Left lung (tissue), 10 donors: ENCODE data around the gene LAMA4. TPM values are rescaled to one million over a fixed set of nuclear protein-coding genes. Genes with fewer than 3 reads are reported as not detected.

Experiments used
- ATAC-seq: fragments of 200-7000 bp; cut with Tn5 transposase; one replicate; pipeline ENCODE4 v1.9.1; 2020; ENCODE audit warnings: moderate library complexity
- DNase-seq, 4 donors: peaks; one replicate each; pipeline ENCODE4 v3.0.0-alpha.2; 2013 to 2020
- H3K27ac ChIP-seq, 2 donors: fragments of 200-600 bp; sonication (generic) in 1 of 2; one replicate each; pipeline versions ENCODE4 v1.5.0 to v1.8.0; 2020 to 2021
- H3K27me3 ChIP-seq, 2 donors: fragments of 200-600 bp; sonication (generic) in 1 of 2; one replicate each; pipeline versions ENCODE4 v1.5.0 to v1.8.0; 2020 to 2021
- H3K36me3 ChIP-seq, 2 donors: fragments of 200-600 bp; sonication (generic) in 1 of 2; one replicate each; pipeline versions ENCODE4 v1.5.0 to v1.8.0; 2020 to 2021
- H3K4me1 ChIP-seq, 2 donors: fragments of 200-600 bp; one replicate each; pipeline ENCODE4 v1.8.0; 2021
- H3K4me3 ChIP-seq, 2 donors: fragments of 200-600 bp; sonication (generic) in 1 of 2; one replicate each; pipeline versions ENCODE4 v1.5.0 to v1.8.0; 2020 to 2021; ENCODE audit warnings: mild to moderate bottlenecking in 1 of 2
- H3K9me3 ChIP-seq, 2 donors: fragments of 200-600 bp; sonication (generic) in 1 of 2; one replicate each; pipeline versions ENCODE4 v1.5.0 to v1.8.0; 2020 to 2021
- intact Hi-C, 2 donors: fragments of 100-400 bp; cut with DNase I; formaldehyde crosslinking; loops; one replicate each; pipeline versions ENCODE4 v1.11.2 to v1.14.2; 2022
- polyA plus RNA-seq, 6 donors: library from polyadenylated mRNA; unstranded; fragments of 120-200 nt; gene quantifications; one replicate each; pipeline ENCODE4 v1.2.1, GENCODE V29; 2013; ENCODE audit not compliant: insufficient read length in 6 of 6
- total RNA-seq, 2 donors: library from RNA; stranded (reverse); fragmentation: NEBNext Ultra II Directional; extraction: Animal tissue kit (Norgen Biotek cat#: 25700); gene quantifications; one replicate each; pipeline ENCODE4 v1.2.1, GENCODE V29; 2021
- TF ChIP-seq, protein P1 (sequence below), 2 donors: fragments of 200-600 bp; sonication (generic) in 1 of 2; IDR thresholded peaks; one replicate each; pipeline versions ENCODE4 v1.5.0 to v1.8.0; 2021; ENCODE audit warnings: antibody characterized with exemption in 2 of 2
- donor health status: DM: no; HTN: yes; CAD: no.
- donor health status: DM: no; HTN: no; CAD: no.

LAMA4 gene
- total and polyA plus RNA-seq, 8 donors, result 87.5 to 258 (median 216) TPM

DNA sequence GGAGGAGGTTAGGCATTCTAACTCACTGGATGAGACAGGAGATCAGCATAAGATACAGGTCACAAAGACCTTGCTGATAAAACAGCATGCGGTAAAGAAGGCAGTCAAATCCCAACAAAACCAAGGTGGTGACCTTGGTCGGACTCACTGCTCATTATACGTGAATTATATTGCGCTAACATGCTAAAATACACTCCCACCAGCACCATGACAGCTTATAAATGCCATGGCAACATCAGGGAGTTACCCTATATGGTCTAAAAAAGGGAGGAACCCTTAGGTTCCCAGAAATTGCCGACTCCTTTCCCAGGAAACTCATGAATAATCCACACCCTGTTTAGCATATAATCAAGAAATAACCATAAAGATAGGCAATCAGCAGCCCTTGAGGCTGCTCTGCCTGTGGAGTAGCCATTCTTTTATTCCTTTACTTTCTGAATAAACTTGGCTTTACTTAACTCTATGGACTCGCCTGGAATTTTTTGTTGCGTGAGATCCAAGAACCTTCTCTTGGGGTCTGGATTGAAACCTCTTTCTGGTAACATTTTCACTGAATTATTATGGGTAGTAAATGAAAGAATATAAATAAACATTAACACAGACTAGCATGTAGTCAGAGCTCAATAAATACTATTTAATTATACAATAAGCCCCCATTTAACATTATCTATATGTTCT lies 3.0 kb upstream of the LAMA4 start:
- H3K9me3 ChIP-seq, result no peaks in the 10 kb centered on the region
- intact Hi-C loops, result no loop called here
- TF ChIP-seq, protein P1, sequence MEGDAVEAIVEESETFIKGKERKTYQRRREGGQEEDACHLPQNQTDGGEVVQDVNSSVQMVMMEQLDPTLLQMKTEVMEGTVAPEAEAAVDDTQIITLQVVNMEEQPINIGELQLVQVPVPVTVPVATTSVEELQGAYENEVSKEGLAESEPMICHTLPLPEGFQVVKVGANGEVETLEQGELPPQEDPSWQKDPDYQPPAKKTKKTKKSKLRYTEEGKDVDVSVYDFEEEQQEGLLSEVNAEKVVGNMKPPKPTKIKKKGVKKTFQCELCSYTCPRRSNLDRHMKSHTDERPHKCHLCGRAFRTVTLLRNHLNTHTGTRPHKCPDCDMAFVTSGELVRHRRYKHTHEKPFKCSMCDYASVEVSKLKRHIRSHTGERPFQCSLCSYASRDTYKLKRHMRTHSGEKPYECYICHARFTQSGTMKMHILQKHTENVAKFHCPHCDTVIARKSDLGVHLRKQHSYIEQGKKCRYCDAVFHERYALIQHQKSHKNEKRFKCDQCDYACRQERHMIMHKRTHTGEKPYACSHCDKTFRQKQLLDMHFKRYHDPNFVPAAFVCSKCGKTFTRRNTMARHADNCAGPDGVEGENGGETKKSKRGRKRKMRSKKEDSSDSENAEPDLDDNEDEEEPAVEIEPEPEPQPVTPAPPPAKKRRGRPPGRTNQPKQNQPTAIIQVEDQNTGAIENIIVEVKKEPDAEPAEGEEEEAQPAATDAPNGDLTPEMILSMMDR (IDR thresholded peaks at IDR 0.05), result no peak
- no peaks in the 10 kb centered on the region for H3K4me1 ChIP-seq
- no peak overlapping the region for H3K27ac ChIP-seq
- ATAC-seq (no peak), DNase-seq (no peak)
- H3K4me3 ChIP-seq, result no peak overlapping the region
- peaks cover 0 to 35% of the 10 kb centered on the region in 2 donors for H3K27me3 ChIP-seq
- no peaks in the 10 kb centered on the region for H3K36me3 ChIP-seq

DNA sequence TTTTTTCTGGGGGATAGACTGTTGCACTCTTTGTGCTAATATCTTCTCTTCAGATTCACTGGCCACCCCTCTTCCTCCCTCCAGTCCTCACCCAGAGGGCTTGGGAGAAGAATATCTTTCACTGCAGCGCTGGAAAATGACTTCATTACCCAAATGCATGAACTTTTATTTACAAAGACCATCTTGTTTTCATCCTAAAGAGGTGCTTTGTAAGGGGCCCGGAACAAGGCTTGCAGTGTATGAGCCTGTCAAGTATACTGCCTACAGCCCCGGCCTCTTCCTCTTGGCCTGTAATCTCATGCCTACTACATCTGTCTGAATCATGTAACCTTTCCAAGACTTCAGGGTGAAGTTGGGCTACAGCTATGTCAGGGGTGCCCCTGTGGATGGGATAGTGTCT lies 554 bp upstream of the LAMA4 start:
- intact Hi-C loops, result no loop called here

DNA sequence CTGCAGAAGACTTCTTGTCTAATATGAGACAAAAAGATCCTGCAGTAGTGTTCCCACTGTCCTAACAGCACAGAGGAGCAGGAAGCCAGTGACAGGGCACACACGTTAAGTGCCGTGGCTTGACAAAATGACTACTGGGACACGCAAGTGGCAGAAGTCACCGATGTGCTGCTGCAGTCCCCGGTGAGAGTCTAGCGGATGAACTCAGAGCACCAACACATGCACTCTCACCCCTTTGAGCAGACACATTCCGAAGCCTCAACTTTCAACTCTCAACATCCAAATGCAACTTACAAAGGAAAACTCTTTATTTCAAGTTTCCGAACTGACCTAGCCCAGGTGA lies 898 bp downstream of the LAMA4 start:
- TF ChIP-seq, protein P1 (IDR thresholded peaks at IDR 0.05), result no peak
- H3K4me1 ChIP-seq, result no peaks in the 10 kb centered on the region
- H3K9me3 ChIP-seq, result no peaks in the 10 kb centered on the region
- no peaks in the 10 kb centered on the region for H3K36me3 ChIP-seq
- ATAC-seq (peak; percentile 8), DNase-seq (no peak)
- peak overlapping the region; percentile 49 to 53 for H3K4me3 ChIP-seq
- H3K27ac ChIP-seq, result peak overlapping the region; percentile 87
- intact Hi-C loops, result no loop called here
- H3K27me3 ChIP-seq, result peaks cover 0 to 38% of the 10 kb centered on the region in 2 donors

More for the DNA sequence above, 554 bp upstream of the LAMA4 start:
- DNase-seq (no peak), ATAC-seq (no peak)
- no peaks in the 10 kb centered on the region for H3K36me3 ChIP-seq
- no peaks in the 10 kb centered on the region for H3K9me3 ChIP-seq
- peaks cover 0 to 38% of the 10 kb centered on the region in 2 donors for H3K27me3 ChIP-seq
- H3K4me1 ChIP-seq, result no peaks in the 10 kb centered on the region
- H3K4me3 ChIP-seq, result peak overlapping the region; percentile 49 to 53
- peak overlapping the region; percentile 87 for H3K27ac ChIP-seq
- TF ChIP-seq, protein P1 (IDR thresholded peaks at IDR 0.05), result no peak

DNA sequence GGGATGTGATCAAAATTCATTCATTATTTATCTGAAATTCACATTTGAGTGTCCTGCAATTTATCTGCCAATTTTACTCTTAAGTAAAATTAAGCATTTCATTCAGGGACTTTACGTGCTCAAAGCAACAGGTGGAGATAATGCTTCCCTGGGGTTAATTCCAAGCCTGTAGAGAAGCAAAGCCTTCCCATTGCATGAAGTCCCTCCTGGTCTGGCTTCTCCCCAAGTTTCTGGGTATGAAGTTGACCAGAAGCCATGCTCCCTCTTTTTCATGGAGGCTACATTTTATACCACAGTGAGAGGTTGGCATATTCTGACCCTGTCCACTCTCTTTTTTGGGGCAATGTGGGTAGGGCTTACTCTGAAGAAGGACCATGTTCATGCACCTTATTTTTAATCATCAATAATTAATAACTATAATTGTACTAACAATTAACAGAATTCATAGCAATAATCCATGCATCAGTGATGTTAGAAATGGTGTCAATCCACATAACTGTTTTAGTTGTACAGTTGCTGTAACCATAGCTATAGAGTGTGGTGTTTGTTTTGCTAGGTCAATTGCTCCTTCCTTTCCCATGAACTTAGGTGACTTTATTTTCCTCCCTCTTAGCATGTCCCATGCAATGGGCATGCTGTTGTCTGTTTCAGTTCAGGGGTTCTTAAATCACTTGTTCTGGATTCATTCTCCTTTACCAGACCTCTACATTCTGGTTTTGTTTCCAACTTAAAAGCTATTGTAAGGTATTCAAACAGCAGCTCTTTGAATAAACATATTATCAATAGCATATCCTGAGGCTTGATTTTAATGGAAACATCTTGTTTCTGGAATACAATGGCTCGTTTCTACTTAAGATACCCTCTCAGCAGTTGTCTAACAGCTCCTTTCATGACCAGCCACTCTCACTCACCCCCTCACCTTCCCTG lies 1.5 kb downstream of the LAMA4 start:
- TF ChIP-seq, protein P1 (IDR thresholded peaks at IDR 0.05), result no peak
- intact Hi-C loops, result no loop called here
- Histone ChIP-seq H3K4me1 (no peaks in the 10 kb centered on the region), H3K27ac (peak overlapping the region; percentile 87), H3K4me3 (peak overlapping the region; percentile 49 to 53), H3K9me3 (no peaks in the 10 kb centered on the region), H3K27me3 (peaks cover 0 to 38% of the 10 kb centered on the region in 2 donors), H3K36me3 (no peaks in the 10 kb centered on the region)
- peak in 1 of 4 donors; percentile 39 for DNase-seq
- no peak for ATAC-seq
